ENCODE data around the gene FUT8.

- TF ChIP-seq CTCF (IDR thresholded peaks at IDR 0.05) = no peak
- TF ChIP-seq USF2 (IDR thresholded peaks at IDR 0.05; ENCODE audit: borderline replicate concordance, low read depth, low read length) = no peak
- TF ChIP-seq EP300 (IDR thresholded peaks at IDR 0.05; ENCODE audit: borderline replicate concordance in 1 of 2, low read depth in 1 of 2, low read length in 1 of 2) = no peak
- TF ChIP-seq POLR2AphosphoS5 (IDR thresholded peaks at IDR 0.05; ENCODE audit: low read depth, low read length) = no peak
- no peak for TF ChIP-seq MAX (IDR thresholded peaks at IDR 0.05; ENCODE audit: low read depth)
- no peak for TF ChIP-seq RXRA (IDR thresholded peaks at IDR 0.05; ENCODE audit: borderline replicate concordance, low read depth)
- no peak for TF ChIP-seq MEF2A (IDR thresholded peaks at IDR 0.05; ENCODE audit: borderline replicate concordance, low read depth)
Measured at GRCh38 chr14:65387171-65387570, 25.4 kb upstream of the FUT8 start.
